Measurements from ENCODE around the gene PRKCH. TPM values are rescaled to one million over a fixed set of nuclear protein-coding genes. Genes with fewer than 3 reads are reported as not detected.
"Not testable (repeated sequence)": the region's sequence is repeated elsewhere in the genome, so short reads cannot be mapped to it uniquely, and the experiment has no call there.

The PRKCH gene
- total and polyA plus RNA-seq, 4 donors: 1.8 to 77.2 (median 33.6) TPM

DNA sequence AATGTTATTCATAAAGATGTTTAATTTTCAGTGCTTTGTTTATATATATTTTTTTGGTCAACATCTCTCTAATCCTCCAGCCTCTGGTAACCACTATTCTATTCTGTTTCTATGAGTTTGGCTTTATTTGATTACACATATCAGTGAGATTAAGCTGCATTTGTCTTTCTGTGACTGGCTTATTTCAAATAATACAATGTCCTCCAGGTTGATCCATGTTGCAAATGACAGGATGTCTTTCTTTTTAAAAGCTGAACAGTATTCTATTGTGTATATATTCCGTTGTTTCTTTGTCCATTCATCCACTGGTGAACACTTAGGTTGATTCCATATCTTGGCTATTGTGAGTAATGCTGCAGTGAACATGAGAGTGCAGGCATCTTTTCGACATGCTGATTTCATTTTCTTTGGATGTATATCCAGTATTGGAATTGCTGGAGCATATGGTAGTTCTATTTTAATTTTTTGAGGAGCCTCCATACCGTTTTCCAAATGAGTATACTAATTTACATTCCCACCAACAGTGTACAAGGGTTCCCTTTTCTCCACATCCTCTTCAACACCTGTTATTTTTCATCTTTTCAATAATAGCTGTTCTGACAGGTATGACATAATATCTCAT lies 142.4 kb downstream of the PRKCH start:
- 89 to 91% methylated on average over 3 of the region's 3 CpGs for WGBS, 2 donors
- H3K4me1 ChIP-seq (ENCODE audit: control insufficient read depth in 1 of 2, insufficient read depth in 2 of 2, low read length in 2 of 2): no peaks in the 10 kb centered on the region
- H3K36me3 ChIP-seq (ENCODE audit: control insufficient read depth in 1 of 2, insufficient read depth in 2 of 2, low read length in 1 of 2): no peaks in the 10 kb centered on the region
- DNase-seq: no peak
- no peak overlapping the region for H3K27ac ChIP-seq (ENCODE audit: low read depth in 1 of 2, low read length in 2 of 2)
- intact Hi-C loops (cut with DNase I): loop anchor here (2.0 to 5.0 kb wide), 4 partner anchors 269 to 664 kb away; partner anchors contain the start of gene SNAPC1 (in 1 of the 2)
- no peak for ATAC-seq (ENCODE audit: low FRiP score)
- H3K27me3 ChIP-seq (ENCODE audit: control insufficient read depth in 1 of 2, insufficient read depth in 2 of 2, low read length in 1 of 2): no peaks in the 10 kb centered on the region
- no peak overlapping the region for H3K4me3 ChIP-seq (ENCODE audit: low read length in 2 of 2)
- H3K9me3 ChIP-seq (ENCODE audit: control insufficient read depth, low read length): no peaks in the 10 kb centered on the region

- H3K9me3 ChIP-seq (ENCODE audit: control insufficient read depth, low read length); H3K27me3 ChIP-seq (ENCODE audit: control insufficient read depth in 1 of 2, insufficient read depth in 2 of 2, low read length in 1 of 2); H3K36me3 ChIP-seq (ENCODE audit: control insufficient read depth in 1 of 2, insufficient read depth in 2 of 2, low read length in 1 of 2); H3K4me3 ChIP-seq (ENCODE audit: low read length in 2 of 2); ATAC-seq (ENCODE audit: low FRiP score); H3K27ac ChIP-seq (ENCODE audit: low read depth in 1 of 2, low read length in 2 of 2); DNase-seq; H3K4me1 ChIP-seq (ENCODE audit: control insufficient read depth in 1 of 2, insufficient read depth in 2 of 2, low read length in 2 of 2): not testable (repeated sequence)
- intact Hi-C loops (cut with DNase I): loop anchor here (5.0 kb wide), 3 partner anchors 268 to 663 kb away; partner anchors contain the start of gene SNAPC1 (in 1 of the 2)
- WGBS, 2 donors: 96 to 100% methylated on average over 2 of the region's 2 CpGs
Observed at GRCh38 chr14:61464539-61465320, 143.4 kb downstream of the PRKCH start.

DNA sequence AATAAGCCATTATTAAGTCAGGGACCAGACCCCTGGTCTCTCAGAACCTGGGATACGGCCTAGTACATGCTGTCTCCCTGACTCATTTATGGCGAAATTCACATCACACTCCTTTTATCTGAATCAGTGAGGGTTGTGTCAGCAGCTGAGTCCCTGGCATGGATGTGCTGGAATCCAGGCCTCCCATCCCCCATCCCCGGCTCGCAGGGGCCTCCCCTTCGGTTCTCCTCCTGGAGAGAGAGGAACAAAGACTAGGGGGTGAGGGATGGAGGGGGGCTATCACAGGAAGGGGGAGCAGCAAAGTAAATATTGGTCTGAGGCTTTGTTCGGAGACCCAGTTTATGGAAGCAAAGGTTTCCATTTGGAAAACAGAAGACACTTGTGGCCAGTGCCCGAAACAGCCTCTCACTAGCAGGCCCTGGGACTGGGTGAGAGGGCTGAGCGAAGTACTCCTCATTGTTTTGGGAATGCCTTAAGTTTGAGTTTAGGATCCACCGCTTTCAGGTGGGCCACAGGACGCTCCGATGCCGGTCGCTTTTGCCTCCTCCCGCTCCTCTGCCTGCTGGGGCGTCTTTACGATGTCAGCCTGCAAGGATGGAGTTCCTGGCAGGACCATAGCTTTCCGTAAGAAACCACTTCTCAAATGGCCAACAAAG lies 145.0 kb downstream of the PRKCH start:
- intact Hi-C loops (cut with DNase I): no loop called here
- peak; percentile 77 to 87 for DNase-seq

DNA sequence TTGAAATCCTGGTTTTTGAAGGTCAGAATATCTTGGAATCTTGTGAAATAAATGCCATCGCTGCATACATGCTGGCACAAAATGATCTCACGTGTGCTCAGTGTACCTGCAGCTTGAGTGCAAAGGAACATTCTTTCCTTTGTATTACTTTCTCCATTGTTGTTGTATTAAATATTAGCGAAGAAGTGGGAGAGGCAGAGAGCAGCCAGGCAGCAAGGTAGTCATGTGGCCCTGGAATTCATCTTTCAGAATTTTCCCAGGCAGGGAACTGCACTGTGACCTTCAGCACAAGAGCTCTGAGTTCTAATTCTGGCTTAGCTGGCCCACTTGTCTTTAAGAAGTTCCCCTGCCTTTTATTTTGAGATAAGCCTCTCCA lies 145.5 kb downstream of the PRKCH start:
- no peak overlapping the region for H3K4me3 ChIP-seq (ENCODE audit: low read length in 2 of 2)
- DNase-seq (no peak), ATAC-seq (ENCODE audit: low FRiP score) (no peak)
- H3K9me3 ChIP-seq (ENCODE audit: control insufficient read depth, low read length): no peaks in the 10 kb centered on the region
- no peaks in the 10 kb centered on the region for H3K27me3 ChIP-seq (ENCODE audit: control insufficient read depth in 1 of 2, insufficient read depth in 2 of 2, low read length in 1 of 2)
- 91% methylated on average over 3 of the region's 3 CpGs for WGBS, 2 donors
- intact Hi-C loops (cut with DNase I): no loop called here
- no peak overlapping the region for H3K27ac ChIP-seq (ENCODE audit: low read depth in 1 of 2, low read length in 2 of 2)
- no peaks in the 10 kb centered on the region for H3K36me3 ChIP-seq (ENCODE audit: control insufficient read depth in 1 of 2, insufficient read depth in 2 of 2, low read length in 1 of 2)
- H3K4me1 ChIP-seq (ENCODE audit: control insufficient read depth in 1 of 2, insufficient read depth in 2 of 2, low read length in 2 of 2): no peaks in the 10 kb centered on the region

More for the DNA sequence above, 145.0 kb downstream of the PRKCH start:
- Histone ChIP-seq H3K36me3 (ENCODE audit: control insufficient read depth in 1 of 2, insufficient read depth in 2 of 2, low read length in 1 of 2) (no peaks in the 10 kb centered on the region), H3K4me1 (ENCODE audit: control insufficient read depth in 1 of 2, insufficient read depth in 2 of 2, low read length in 2 of 2) (no peaks in the 10 kb centered on the region), H3K27me3 (ENCODE audit: control insufficient read depth in 1 of 2, insufficient read depth in 2 of 2, low read length in 1 of 2) (no peaks in the 10 kb centered on the region), H3K27ac (ENCODE audit: low read depth in 1 of 2, low read length in 2 of 2) (no peak overlapping the region), H3K4me3 (ENCODE audit: low read length in 2 of 2) (no peak overlapping the region), H3K9me3 (ENCODE audit: control insufficient read depth, low read length) (no peaks in the 10 kb centered on the region)
- WGBS, 2 donors: 71 to 72% methylated on average over 17 of the region's 17 CpGs
- ATAC-seq (ENCODE audit: low FRiP score): peak; percentile 9

GRCh38 chr14:61467296-61467695 lies 145.9 kb downstream of the PRKCH start:
- no peaks in the 10 kb centered on the region for H3K36me3 ChIP-seq (ENCODE audit: control insufficient read depth in 1 of 2, insufficient read depth in 2 of 2, low read length in 1 of 2)
- no peak for ATAC-seq (ENCODE audit: low FRiP score)
- DNase-seq: peak in 1 of 2 donors; percentile 63
- H3K27me3 ChIP-seq (ENCODE audit: control insufficient read depth in 1 of 2, insufficient read depth in 2 of 2, low read length in 1 of 2): no peaks in the 10 kb centered on the region
- no peak overlapping the region for H3K27ac ChIP-seq (ENCODE audit: low read depth in 1 of 2, low read length in 2 of 2)
- no peaks in the 10 kb centered on the region for H3K9me3 ChIP-seq (ENCODE audit: control insufficient read depth, low read length)
- 89 to 92% methylated on average over 7 of the region's 7 CpGs for WGBS, 2 donors
- H3K4me1 ChIP-seq (ENCODE audit: control insufficient read depth in 1 of 2, insufficient read depth in 2 of 2, low read length in 2 of 2): peaks cover 0 to under 1% of the 10 kb centered on the region in 2 donors
- intact Hi-C loops (cut with DNase I): no loop called here
- H3K4me3 ChIP-seq (ENCODE audit: low read length in 2 of 2): no peak overlapping the region

GRCh38 chr14:61468063-61468825 lies 146.9 kb downstream of the PRKCH start:
- no peak overlapping the region for H3K27ac ChIP-seq (ENCODE audit: low read depth in 1 of 2, low read length in 2 of 2)
- ATAC-seq (ENCODE audit: low FRiP score) (no peak), DNase-seq (no peak)
- H3K36me3 ChIP-seq (ENCODE audit: control insufficient read depth in 1 of 2, insufficient read depth in 2 of 2, low read length in 1 of 2): no peaks in the 10 kb centered on the region
- no peak overlapping the region for H3K4me3 ChIP-seq (ENCODE audit: low read length in 2 of 2)
- peaks cover 0 to 3% of the 10 kb centered on the region in 2 donors for H3K4me1 ChIP-seq (ENCODE audit: control insufficient read depth in 1 of 2, insufficient read depth in 2 of 2, low read length in 2 of 2)
- no peaks in the 10 kb centered on the region for H3K27me3 ChIP-seq (ENCODE audit: control insufficient read depth in 1 of 2, insufficient read depth in 2 of 2, low read length in 1 of 2)
- H3K9me3 ChIP-seq (ENCODE audit: control insufficient read depth, low read length): no peaks in the 10 kb centered on the region
- intact Hi-C loops (cut with DNase I): no loop called here
- 96 to 98% methylated on average over 7 of the region's 7 CpGs for WGBS, 2 donors

DNA sequence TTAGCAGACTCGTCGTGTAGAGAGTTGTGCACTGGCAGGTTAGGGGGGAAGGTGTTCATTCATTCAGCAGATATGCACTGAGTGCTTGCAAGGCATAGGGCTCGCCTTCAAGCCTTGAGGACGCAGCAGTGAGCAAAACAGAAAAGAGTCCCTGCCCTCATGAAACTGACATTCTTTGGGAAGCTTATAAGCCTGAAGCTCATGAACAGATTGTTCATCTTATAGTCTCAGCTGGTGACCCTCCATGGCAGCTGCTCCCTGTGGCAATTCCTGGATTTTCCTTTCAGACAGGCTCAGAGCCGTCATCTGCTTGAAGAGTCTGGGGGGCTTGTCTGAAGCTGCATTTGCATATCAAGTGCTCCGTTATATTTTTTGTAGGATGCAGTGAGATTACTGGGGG lies 148.4 kb downstream of the PRKCH start:
- H3K27ac ChIP-seq (ENCODE audit: low read depth in 1 of 2, low read length in 2 of 2): no peak overlapping the region
- no peak for ATAC-seq (ENCODE audit: low FRiP score)
- WGBS, 2 donors: 84 to 86% methylated on average over 6 of the region's 6 CpGs
- DNase-seq: no peak
- intact Hi-C loops (cut with DNase I): loop anchor here (5.0 to 10.0 kb wide), 3 partner anchors 78 to 278 kb away; partner anchors contain the start of gene HIF1A (in 1 of the 2)
- no peaks in the 10 kb centered on the region for H3K27me3 ChIP-seq (ENCODE audit: control insufficient read depth in 1 of 2, insufficient read depth in 2 of 2, low read length in 1 of 2)
- H3K9me3 ChIP-seq (ENCODE audit: control insufficient read depth, low read length): no peaks in the 10 kb centered on the region
- H3K36me3 ChIP-seq (ENCODE audit: control insufficient read depth in 1 of 2, insufficient read depth in 2 of 2, low read length in 1 of 2): no peaks in the 10 kb centered on the region
- peaks cover 0 to 3% of the 10 kb centered on the region in 2 donors for H3K4me1 ChIP-seq (ENCODE audit: control insufficient read depth in 1 of 2, insufficient read depth in 2 of 2, low read length in 2 of 2)
- no peak overlapping the region for H3K4me3 ChIP-seq (ENCODE audit: low read length in 2 of 2)

DNA sequence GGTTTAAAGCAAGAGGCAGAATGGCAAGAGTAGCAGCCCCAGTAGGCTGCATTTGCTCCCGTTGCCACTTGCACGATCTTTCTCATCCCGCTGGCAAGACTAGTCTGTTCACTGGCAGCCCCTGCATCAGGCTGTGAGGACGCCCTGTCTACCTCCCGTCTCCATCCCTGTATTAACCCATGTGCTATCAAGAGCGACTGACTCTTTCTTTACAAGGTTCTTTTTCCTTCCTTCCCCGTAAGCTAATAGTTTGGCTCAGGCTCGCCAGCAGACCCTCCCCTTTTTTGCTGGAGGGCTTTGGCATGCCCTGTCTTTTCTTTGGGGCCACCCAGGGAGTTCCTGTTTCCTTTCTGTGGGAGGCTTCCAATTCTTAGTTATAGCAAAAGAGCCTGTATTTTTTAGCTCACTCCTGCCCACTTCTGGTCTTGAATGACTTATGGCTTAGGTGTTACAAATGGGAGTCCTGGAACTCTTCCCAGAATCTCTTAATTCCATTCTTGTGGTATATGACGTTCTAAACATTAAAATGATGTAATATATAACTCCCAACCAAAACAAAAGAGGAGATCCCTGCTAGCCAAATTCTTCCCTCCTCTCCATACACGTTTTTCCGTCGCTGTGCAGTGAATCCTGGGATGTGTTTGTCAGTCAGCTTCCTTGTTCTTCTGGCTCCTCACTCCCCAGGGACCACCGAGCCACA lies 149.0 kb downstream of the PRKCH start:
- Histone ChIP-seq H3K36me3 (ENCODE audit: control insufficient read depth in 1 of 2, insufficient read depth in 2 of 2, low read length in 1 of 2) (no peaks in the 10 kb centered on the region), H3K4me3 (ENCODE audit: low read length in 2 of 2) (peak overlapping the region in 1 of 2 donors; percentile 6), H3K4me1 (ENCODE audit: control insufficient read depth in 1 of 2, insufficient read depth in 2 of 2, low read length in 2 of 2) (peaks cover 0 to 3% of the 10 kb centered on the region in 2 donors), H3K27ac (ENCODE audit: low read depth in 1 of 2, low read length in 2 of 2) (no peak overlapping the region), H3K9me3 (ENCODE audit: control insufficient read depth, low read length) (no peaks in the 10 kb centered on the region), H3K27me3 (ENCODE audit: control insufficient read depth in 1 of 2, insufficient read depth in 2 of 2, low read length in 1 of 2) (no peaks in the 10 kb centered on the region)
- DNase-seq: no peak
- WGBS, 2 donors: 7 to 11% methylated on average over 13 of the region's 13 CpGs
- intact Hi-C loops (cut with DNase I): loop anchor here (5.0 to 10.0 kb wide), 3 partner anchors 77 to 277 kb away; partner anchors contain the start of gene HIF1A (in 1 of the 2)
- no peak for ATAC-seq (ENCODE audit: low FRiP score)
